Measurements from ENCODE around the gene SOX12. TPM values are rescaled to one million over a fixed set of nuclear protein-coding genes. Genes with fewer than 3 reads are reported as not detected.

Gene SOX12
- total RNA-seq, 2 donors from 2014 or later: 3.9 to 5.4 TPM

GRCh38 chr20:297925-298775, 27.2 kb upstream of the SOX12 start:
- H3K4me1 ChIP-seq (ENCODE audit: control insufficient read depth in 1 of 2, low read depth in 2 of 2): peaks cover 23 to 29% of the 10 kb centered on the region in 2 donors
- ATAC-seq (ENCODE audit: insufficient number of reproducible peaks, low FRiP score, low read depth) (peak; percentile 12), DNase-seq (ENCODE audit: low spot score) (no peak)
- H3K4me3 ChIP-seq: peak overlapping the region; percentile 74
- H3K9me3 ChIP-seq: no peaks in the 10 kb centered on the region
- no peaks in the 10 kb centered on the region for H3K36me3 ChIP-seq
- H3K27me3 ChIP-seq (replicated peaks; ENCODE audit: insufficient read depth): no peaks in the 10 kb centered on the region
- H3K27ac ChIP-seq: peak overlapping the region; percentile 86 to 91
- no peak for TF ChIP-seq CTCF (IDR thresholded peaks at IDR 0.05)

- H3K27me3 ChIP-seq (replicated peaks; ENCODE audit: insufficient read depth): no peaks in the 10 kb centered on the region
- no peak for TF ChIP-seq CTCF (IDR thresholded peaks at IDR 0.05)
- H3K36me3 ChIP-seq: no peaks in the 10 kb centered on the region
- DNase-seq (ENCODE audit: low spot score) (no peak), ATAC-seq (ENCODE audit: insufficient number of reproducible peaks, low FRiP score, low read depth) (no peak)
- H3K27ac ChIP-seq: peak overlapping the region; percentile 86 to 91
- H3K9me3 ChIP-seq: no peaks in the 10 kb centered on the region
- H3K4me1 ChIP-seq (ENCODE audit: control insufficient read depth in 1 of 2, low read depth in 2 of 2): peaks cover 23 to 29% of the 10 kb centered on the region in 2 donors
- H3K4me3 ChIP-seq: peak overlapping the region; percentile 74
These were observed 26.5 kb upstream of the SOX12 start for GRCh38 chr20:298776-299391.

GRCh38 chr20:300345-300990, 24.9 kb upstream of the SOX12 start:
- Histone ChIP-seq H3K27me3 (replicated peaks; ENCODE audit: insufficient read depth) (no peaks in the 10 kb centered on the region), H3K36me3 (no peaks in the 10 kb centered on the region), H3K9me3 (no peaks in the 10 kb centered on the region), H3K4me3 (peak overlapping the region; percentile 74), H3K4me1 (ENCODE audit: control insufficient read depth in 1 of 2, low read depth in 2 of 2) (peaks cover 23 to 29% of the 10 kb centered on the region in 2 donors), H3K27ac (no peak overlapping the region)
- ATAC-seq (ENCODE audit: insufficient number of reproducible peaks, low FRiP score, low read depth) (no peak), DNase-seq (ENCODE audit: low spot score) (no peak)
- TF ChIP-seq CTCF (IDR thresholded peaks at IDR 0.05): no peak

- Histone ChIP-seq H3K27me3 (replicated peaks; ENCODE audit: insufficient read depth) (no peaks in the 10 kb centered on the region), H3K27ac (no peak overlapping the region), H3K4me3 (no peak overlapping the region), H3K4me1 (ENCODE audit: control insufficient read depth in 1 of 2, low read depth in 2 of 2) (peaks cover 20 to 23% of the 10 kb centered on the region in 2 donors), H3K9me3 (no peaks in the 10 kb centered on the region), H3K36me3 (no peaks in the 10 kb centered on the region)
- DNase-seq (ENCODE audit: low spot score) (no peak), ATAC-seq (ENCODE audit: insufficient number of reproducible peaks, low FRiP score, low read depth) (no peak)
- no peak for TF ChIP-seq CTCF (IDR thresholded peaks at IDR 0.05)
These were observed 23.2 kb upstream of the SOX12 start for GRCh38 chr20:301886-302848.
